GM12872 (cell line): ENCODE results near the gene BCL11B.

ENCODE experiments used
- TF ChIP-seq, protein P1 (sequence below): IDR thresholded peaks from 3 replicates; pipeline ENCODE4 v1.5.1; 2011; ENCODE audit warnings: low read depth, mild to moderate bottlenecking, low read length, moderate library complexity; ENCODE audit not compliant: insufficient read depth

BCL11B gene

DNA sequence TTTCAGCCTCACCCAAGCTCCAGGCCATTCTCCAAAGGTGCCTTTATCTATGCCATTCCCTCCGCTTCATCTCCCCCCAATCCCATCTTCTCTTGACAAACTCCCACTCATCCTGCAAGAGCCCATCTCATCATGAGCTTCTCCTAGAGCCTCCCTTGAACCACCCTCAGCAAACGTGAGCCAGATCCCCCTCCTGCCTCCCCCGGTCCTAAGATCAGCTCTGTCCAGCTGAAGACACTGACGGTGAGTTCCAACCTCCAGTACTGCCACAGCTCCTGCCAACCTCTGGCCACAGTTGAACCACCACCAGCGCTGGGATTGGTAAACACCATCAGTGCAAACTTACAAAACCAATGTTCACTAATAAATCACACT lies 124.6 kb downstream of the BCL11B start:
- TF ChIP-seq, protein P1, sequence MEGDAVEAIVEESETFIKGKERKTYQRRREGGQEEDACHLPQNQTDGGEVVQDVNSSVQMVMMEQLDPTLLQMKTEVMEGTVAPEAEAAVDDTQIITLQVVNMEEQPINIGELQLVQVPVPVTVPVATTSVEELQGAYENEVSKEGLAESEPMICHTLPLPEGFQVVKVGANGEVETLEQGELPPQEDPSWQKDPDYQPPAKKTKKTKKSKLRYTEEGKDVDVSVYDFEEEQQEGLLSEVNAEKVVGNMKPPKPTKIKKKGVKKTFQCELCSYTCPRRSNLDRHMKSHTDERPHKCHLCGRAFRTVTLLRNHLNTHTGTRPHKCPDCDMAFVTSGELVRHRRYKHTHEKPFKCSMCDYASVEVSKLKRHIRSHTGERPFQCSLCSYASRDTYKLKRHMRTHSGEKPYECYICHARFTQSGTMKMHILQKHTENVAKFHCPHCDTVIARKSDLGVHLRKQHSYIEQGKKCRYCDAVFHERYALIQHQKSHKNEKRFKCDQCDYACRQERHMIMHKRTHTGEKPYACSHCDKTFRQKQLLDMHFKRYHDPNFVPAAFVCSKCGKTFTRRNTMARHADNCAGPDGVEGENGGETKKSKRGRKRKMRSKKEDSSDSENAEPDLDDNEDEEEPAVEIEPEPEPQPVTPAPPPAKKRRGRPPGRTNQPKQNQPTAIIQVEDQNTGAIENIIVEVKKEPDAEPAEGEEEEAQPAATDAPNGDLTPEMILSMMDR = no peak

DNA sequence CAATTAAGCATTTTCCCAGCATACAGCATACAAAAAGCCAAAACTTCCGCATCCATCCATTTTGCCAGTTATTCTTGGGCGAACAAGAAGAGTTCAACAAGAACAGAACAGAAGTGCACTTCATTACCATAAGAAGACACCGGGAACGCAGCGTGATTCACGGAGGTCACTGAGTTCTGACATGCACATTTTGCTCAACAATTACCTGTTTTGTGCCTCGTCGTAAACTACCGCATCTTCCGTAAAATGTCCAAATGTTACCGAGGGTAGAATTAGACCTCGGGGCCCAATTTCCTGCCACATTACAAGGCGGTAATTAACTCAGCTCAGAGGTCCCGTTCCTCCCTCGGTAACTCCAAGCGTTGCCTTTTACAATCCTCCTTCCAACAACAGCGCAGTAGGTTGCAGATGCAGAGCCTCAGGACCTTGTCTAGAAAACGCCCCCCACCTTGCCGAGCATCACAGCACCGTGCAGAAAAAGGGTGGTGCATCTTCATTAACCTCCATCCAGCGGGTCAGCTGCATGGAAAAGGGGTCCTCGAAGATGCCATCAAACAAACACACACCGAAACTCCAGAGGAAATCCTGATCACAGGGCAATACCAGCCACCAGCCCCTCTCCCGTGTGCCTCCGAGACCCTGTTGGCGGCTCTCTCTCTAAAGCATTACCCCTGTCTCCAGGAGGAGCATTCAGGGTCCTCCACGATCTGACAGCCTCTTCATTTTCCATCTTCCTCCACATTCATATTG lies 125.2 kb downstream of the BCL11B start:
- TF ChIP-seq, protein P1 = no peak

- TF ChIP-seq, protein P1 = no peak
Observed at GRCh38 chr14:99145307-99145706, 126.7 kb downstream of the BCL11B start.

GRCh38 chr14:99143793-99144192 lies 128.2 kb downstream of the BCL11B start:
- TF ChIP-seq, protein P1 = no peak

DNA sequence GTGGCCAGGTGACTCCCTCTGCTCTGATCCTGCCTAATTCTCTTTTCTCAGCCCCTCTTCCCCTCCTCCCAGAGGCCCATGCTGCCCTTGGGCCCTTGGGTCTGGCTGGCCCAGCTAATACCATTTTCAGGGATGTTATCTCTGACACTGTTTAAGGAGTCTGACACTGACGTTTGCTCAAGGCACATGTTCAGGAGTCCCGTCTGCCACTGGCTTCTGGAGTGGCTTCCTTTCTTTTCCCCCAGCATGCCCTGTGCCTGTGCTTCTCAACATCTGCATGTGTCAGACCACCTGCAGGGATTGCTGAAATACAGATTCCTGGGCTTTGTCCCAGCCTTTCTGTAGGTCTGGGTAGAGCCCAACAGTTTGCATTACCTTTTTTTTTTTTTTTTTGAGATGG lies 128.9 kb downstream of the BCL11B start:
- TF ChIP-seq, protein P1 = no peak

DNA sequence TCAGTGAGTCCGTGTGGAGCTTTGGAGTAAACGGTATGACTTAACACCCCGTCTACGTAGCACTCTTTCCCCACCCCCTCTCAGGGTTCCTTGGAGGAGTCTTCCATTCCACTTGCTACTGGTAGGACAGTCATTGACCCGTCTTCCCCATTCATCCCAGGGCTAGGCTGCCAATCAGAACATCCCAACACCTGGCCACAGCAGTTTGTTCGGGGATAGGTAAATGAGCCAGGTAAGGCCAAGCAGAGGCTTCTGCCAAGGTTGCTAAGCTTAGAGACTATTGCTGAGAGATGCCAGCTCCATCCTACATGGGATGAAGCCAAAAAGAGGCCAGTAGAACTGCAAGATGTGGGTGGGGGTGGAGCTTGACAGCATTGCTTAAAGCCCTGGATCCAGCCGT lies 130.8 kb downstream of the BCL11B start:
- TF ChIP-seq, protein P1 = no peak

DNA sequence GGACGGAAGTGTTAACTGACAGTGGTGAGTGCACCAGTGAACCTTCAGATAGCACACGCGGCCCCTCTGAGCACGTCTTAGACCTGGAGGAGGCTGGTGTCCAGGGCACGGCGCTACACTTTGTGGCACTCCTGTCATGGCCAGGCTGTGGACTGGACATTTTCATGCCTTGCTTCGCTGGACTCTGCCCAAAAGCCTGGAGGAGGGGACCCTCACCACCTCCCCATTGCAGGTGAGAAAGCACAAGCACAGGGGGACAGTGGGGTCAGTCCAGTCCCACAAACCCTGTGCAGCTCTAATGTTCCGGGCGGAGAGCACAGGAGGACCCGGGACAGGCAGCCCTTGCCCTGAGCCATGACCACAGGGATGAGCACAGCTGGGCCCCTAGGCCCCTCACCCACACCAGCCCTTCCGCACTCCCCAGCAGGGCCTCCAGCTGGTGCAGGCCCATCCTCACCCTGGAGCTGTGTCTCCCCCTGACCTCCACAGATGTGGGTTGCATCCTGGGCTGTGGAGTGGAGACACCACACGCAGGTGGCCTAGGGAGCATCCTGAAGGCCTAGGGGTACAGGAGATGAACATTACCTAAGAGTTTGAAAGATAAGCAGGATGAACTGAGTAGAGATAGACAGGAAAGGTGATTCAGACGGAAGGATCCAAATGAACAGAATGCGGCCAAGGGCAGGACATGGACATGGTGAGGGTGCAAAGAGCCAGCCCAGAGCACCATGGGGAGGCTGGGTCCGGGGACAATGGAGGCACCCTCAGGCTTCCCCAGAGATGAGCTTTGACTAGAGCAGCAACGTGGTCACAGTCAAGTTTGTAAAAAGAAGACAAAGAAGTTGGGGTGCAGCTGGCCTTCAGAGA lies 132.8 kb downstream of the BCL11B start:
- TF ChIP-seq, protein P1 = no peak
